SH-SY5Y (cell line): ENCODE measurements around the gene SLC27A3.

Source experiments
- GATA2 ChIP-seq: IDR thresholded peaks from 2 replicates; pipeline ENCODE4 v1.6.1; 2011; ENCODE audit warnings: mild to moderate bottlenecking, low read depth, low read length
- GATA3 ChIP-seq: IDR thresholded peaks from 2 replicates; pipeline ENCODE4 v1.6.1; 2011; ENCODE audit warnings: low read depth, mild to moderate bottlenecking, low read length, moderate library complexity

Gene SLC27A3

DNA sequence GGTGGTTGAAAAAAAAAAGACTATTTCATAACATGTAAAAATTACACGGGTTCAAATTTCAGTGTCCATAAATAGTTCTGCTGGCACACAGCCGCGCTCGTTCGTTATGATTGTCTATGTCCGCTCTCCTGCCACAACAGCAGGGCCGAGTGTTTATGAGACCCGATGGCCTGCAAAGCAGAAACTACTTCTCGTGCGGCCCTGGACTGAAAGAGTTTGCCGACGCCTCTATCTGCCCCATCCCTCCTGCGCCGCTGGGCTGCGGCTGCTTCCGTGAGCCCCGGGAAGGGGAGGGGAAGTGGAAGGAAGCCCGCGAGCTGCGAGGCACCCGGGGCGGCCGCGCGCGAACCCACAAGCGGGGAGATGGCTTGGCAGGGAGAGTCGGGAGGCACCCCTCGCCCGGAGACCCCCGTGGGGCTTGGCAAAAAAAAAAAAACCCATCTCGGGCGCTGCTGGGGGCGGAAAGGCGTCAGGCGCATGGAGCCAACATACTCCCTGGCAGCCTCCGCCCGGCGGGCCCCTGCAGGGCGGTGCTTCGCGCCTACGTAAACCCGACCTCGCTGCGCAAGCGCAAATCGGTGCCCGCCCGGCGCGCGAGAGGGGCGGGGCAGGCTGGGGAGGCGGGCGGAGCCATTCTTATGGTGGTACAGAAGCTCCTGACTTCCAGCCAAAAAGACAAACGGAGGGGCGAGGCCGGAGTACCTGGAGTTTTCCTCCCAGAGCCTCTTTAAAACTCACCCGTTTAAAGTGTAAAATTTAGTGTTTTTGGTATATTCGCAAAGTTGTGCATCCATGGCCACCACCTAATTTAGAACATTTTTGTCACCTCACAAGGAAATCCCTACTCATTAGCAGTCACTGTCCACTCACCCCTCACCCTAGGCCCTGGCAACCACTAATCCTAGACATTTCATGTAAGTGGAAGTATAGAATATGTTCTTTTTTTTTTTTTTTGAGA, 8.3 kb downstream of the SLC27A3 start:
- TF ChIP-seq GATA3 (no peak), GATA2 (no peak)

DNA sequence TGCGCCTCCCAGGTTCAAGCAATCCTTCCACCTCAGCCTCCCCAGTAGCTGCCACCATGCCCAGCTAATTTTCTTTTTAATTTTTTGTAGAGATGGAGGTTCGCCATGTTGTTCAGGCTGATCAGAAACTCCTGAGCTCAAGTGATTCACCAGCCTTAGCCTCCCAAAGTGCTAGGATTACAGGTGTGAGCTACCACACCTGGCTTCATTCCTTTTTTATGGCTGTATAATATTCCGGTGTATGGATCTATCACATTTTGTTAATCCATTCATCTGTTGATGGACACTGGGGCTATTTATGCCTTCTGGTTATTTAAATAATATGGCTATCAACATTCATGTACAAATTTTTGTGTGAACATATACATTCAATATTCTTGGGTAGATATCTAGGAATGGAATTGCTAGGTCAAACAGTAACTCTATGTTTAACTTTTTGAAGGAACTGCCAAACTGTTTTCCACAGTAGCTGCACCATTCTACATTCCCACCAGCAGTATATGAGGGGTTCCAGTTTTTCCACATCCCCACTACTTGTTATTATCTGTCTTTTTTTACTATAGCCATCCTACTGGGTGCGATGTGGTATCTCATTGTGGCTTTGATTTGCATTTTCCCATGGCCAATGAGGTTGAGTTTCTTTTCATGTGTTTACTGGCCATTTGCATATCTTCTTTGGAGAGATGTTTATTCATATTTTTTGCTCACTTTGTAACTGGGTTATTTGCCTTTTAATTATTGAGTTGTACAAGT, 11.0 kb downstream of the SLC27A3 start:
- TF ChIP-seq GATA2 (no peak), GATA3 (no peak)

DNA sequence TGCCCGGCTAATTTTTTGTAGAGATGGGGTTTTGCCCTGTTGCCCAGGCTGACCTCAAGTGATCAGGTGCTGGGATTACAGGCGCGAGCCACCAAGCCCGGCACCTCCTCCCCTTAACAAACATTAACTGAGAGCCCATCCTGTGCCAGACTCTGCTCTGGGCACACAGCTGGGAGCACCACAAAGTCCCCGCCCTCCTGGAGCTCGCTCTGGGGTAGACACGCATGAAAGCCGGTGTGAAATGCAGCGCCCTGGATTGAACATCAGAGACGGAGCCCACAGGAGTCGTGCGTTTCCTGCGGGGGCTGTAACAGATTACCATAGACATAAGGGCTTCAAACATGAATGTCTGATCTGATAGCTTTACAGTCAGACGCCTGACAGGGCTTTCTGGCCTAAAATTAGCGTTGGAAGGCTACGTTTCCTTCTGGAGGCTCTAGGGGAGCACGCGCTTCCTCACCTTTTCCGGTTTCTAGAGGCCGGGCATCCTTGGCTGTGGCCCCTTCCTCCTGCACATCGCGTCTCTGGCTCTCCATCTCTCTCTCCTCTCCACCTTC, 14.3 kb downstream of the SLC27A3 start:
- TF ChIP-seq GATA2 (no peak), GATA3 (no peak)

DNA sequence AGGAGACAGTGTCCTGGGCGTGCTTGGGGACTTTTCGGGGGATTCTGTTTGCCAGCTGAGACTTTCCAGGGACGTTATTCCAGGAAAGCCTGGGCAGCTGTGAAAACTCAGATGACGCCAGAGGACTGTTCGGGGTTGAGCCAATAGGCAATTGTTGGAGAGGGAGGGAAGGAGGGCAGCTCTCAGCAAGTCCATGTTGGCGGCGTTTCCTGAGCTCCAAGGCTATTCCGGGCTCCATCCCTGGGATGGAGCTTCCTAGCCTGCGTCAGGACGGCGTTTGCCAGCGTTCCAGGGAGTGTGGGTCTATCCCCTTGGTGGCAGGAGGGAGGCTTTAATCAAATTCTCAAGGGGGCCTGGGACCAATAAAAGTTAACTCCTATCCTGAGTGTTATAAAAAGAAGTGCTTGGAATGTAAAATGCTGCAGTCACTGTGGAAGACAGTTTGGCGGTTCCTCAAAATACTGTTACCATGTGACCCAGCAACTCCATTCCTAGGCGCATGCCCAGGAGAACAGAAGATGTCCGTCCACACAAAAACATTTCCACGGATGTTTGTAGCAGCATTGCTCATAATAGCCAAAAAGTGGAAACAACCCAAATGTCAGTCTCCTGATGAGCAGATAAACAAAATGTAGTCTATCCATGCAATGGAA, 15.2 kb downstream of the SLC27A3 start:
- TF ChIP-seq GATA2 (no peak), GATA3 (no peak)

DNA sequence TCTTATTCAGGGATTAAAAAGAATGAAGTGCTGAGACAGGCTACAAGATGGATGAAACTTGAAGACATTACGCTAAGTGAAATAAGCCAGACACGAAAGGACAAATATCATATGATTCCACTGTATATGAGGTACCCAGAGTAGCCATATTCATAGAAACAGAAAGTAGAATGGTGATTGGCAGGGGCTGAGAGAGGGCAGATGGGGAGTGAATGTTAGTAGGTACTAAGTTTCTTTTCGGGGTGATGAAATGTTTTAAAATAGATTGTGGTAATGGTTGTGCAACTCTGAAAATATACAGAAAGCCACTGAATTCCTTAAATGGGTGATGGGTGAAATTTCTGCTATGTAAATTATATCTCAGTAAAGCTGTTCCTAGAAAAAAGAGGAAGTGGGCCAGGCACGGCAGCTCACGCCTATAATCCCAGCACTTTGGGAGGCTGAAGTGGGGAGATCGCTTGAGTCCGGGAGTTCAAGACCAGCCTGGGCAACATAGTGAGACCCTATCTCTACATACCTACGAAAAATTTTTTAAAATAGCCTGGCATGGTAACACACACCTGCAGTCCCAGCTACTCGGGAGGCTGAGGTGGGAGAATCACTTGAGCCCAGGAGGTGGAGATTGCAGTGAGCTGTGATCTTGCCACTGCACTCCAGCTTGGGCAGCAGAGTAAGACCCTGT, 15.9 kb downstream of the SLC27A3 start:
- TF ChIP-seq GATA2, result no peak
- no peak for TF ChIP-seq GATA3

DNA sequence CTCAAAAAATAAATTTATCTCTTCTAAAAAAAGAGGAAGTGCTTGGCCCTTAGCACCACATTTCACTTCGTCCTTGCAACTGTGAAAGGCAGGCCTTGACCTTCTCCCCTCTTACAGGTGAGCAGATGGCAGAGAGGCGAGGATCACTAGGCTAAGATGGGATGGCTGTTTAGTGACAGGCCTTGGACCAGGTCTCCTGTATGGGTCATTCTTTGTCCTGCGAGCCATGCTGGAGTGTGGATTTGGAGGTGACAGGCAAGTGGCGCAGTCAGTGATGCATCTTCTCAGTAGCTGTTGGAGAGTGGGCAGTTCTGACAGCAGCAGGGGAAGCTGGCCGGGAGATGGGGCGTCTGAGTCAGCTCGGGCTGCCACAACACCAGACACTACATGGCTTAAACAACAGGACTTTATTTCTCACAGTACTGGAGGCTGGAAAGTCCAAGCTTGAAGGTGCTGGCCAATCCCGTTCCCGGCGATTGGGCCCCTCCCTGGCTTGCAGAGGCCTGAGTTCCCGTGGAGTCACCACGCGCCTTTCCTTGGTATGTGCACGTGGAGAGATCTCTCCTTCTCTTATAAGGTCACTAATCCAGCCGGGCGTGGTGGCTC, 16.5 kb downstream of the SLC27A3 start:
- TF ChIP-seq GATA2, result no peak
- TF ChIP-seq GATA3, result no peak

DNA sequence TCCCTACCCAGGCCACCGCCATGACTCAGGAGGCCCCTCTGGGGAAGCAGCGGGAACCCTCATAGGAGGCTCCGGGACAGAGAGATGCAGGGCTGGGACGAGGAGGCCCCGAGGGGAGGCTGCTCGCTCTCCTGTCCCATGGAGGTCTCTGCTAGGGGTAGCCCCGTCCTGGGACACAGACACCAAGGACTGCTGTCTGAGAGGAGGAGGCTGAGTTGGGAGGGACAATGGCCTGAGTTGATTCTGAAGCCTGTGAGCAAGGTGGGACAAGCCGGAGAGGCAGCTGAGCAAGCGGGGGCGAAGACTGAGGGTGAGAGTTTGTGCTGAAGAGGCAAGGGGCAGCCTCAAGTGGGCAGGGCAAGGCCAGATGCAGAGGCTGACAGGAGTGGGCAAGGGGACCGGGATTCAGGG, 17.4 kb downstream of the SLC27A3 start:
- TF ChIP-seq GATA3, result no peak
- TF ChIP-seq GATA2, result no peak

DNA sequence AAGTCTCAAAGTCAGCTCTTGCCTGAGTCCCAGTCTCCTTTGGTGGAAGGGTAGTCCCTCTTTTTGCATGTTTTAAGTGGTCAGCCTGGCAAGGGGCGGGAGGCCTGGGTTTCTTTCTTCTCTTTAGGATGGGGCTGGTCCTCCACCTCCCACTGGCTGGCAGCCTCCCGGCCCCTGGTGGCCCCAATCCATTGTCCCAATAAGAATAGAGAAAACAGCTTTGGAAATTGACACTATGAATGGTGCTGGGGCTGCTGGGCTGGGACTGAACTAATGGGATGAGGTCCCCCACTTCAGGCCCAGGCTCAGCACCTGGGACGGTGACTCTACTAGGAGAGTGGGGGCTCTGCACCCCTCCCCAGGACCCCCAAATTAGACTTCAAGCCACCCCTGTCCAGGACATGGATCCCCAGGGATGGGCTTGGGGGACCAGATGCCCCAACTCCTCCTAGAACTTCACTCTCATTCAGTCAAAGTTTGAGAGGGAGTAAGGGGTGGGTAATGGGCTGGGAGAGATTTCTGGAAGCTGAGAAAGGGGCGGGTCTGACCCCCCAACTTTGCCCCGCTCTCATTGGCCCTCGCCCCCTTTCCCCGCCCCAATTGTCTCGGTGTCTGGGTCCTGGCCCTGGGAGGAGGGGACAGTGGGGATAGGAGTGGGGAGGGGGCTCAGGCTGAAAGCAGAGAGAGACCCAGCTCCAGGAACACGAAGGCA, 18.2 kb downstream of the SLC27A3 start:
- TF ChIP-seq GATA2 (no peak), GATA3 (no peak)

DNA sequence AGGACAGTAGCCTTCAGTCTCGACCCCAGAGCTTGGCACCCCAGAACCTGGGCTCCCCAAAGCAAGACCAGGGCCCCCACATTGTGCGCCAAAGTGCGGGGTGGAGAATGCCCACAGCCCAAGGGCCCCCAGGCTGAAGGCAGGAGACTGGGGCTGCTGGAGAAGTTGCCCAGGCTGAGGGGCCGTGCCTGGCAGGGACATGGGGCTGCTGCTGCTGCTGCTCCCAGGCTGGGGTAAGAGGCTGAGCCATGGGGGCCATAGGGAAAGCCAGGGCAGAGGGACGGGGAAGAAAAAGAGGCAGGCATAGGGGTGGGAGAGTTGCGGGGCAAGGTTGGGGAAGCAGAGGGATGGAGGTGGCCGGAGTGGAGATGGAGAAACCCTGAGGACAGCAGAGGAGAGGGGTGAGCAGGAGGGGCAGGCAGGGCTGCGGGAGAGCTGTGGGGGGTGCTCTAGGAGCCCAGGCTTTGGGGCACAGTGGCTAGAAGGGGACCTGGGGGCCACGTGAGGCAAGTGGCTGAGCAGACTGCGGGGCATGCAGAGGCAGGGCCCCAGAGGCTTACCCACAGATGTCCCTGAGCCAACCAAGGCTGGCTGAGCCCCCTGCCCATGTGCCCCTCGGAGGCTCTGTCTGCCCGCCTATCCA, 18.9 kb downstream of the SLC27A3 start:
- no peak for TF ChIP-seq GATA2
- no peak for TF ChIP-seq GATA3

DNA sequence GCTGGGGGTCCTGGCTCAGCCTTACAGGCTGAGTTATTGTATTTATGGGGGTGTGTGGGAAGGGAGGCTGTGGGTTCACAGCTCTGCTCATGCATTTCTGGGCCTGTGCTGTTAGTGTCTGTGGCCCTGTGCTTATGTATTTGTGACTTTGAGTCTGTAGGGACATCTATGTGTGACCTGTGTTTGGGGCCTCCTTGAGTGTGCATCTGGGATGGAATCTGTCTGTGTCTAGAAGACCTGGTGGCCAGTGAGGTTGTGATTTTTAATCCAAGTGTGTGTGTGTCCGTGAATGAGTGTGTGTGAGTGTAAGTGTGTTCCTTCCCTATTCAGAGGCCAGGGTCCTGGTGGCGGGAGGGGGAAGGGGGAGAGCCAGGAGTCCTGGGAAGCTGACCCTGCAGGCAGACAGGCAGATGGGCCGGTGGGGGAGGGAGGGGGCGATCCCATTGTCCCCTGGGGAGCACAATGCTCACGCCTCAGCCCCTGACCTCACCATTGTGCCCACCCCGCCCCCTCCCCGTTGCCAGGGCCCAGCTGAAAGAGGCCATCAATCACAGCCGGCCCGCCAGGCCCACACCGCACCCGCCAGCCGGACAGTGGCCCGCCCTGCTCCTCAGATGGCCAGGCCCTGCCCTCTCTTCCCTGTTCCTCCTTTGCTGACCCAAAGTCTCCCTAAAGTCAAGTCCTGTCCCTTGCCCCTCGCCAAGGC, 19.6 kb downstream of the SLC27A3 start:
- TF ChIP-seq GATA3, result no peak

DNA sequence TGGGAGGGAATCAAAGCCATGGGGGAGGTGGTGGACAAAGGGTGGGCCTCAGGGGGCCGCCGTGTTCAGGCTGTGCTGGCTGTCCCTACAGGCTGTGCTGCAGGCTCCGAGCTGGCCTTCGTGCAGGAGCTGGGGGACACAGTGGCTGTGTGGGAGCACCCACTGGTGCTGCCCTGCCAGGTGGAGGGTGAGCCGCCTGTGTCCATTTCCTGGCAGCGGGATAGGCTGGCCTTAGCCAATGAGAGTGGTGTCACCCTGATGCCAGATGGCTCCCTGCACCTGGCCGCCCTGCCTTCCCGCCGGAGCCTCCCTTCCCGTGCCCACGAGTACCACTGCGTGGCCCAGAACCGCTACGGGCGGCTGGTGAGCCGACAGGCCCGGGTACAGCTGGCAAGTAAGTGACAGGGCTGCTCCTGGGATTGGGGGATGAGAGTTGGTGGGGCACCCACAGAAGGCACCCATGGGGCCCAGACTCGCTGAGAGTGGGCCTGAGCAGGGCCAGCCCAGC, 20.2 kb downstream of the SLC27A3 start:
- TF ChIP-seq GATA2 (no peak), GATA3 (no peak)
